HG03280 (cell line): ENCODE data around the gene L2HGDH.
"Not testable (repeated sequence)": the region's sequence is repeated elsewhere in the genome, so short reads cannot be mapped to it uniquely, and the experiment has no call there.

Experiments used
- ATAC-seq: cut with Tn5 transposase; IDR thresholded peaks from one replicate; pipeline ENCODE4 v1.9.1; 2021; ENCODE audit warnings: mild to moderate bottlenecking, moderate library complexity; ENCODE audit not compliant: unreplicated experiment

L2HGDH gene

DNA sequence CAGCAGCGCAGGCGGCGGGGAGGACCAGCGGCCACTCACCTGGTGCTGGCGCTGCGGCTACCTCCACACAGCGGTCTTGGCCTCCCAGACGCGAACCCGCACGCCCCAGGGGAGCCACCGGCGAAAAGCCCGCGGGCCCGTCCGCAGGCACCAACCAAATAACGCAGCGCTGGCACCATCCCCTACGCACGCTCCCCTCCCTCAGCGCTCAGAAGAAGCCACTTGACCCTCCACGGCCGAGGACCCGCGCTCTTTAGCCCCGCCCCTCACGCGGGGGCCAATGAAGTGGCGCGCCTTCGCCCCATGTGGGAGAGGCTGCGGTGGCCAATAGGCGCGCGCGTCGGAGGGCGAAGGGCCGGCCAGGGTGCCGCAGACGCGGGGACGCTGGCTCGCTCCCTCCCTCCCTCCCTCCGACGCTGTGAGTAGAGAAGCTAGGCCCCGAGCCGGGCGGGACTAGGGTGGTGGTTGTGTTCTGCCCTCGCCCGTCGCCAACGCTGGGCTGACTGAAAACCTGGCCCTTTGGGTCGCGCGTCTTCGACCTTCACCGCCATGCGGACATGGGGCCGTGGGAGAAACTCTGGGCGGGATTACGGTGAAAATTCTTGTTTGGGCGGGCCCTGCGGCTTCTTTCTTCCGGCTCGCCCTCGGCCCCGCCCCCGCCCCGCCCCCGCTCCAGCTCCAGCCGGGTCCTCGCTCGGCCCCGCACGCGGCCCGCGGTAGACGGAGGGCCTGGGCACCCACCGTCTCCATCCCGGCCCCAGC is at the start of gene L2HGDH, which contains the start of gene DMAC2L:
TSS of gene L2HGDH (minus strand) at position 258 of the 762 bp plus-strand sequence. CDS start at position 179, 79 bp downstream.
TSS of gene DMAC2L (plus strand) at position 353 of the 762 bp plus-strand sequence. CDS start 9,164 bp downstream, outside the sequence.
- peak; percentile 95 for ATAC-seq

DNA sequence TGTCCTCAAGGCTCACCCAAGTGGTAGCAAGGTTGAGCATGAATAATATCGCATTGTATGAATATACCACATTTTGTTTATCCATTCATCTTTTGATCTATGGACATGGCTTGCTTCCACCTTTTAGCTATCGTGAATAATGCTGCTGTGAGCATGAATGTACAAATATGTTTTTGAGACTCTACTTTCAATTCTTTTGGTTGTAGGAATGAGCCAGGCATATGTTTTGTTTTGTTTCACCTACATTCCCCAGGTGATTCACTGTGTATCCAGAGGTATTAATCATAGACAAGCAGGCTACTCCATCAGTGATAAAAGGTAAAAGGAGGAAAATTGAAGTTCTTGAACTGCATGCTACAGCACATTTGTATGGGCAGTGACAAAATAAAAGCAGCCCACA is 48.8 kb upstream of the L2HGDH start:
- ATAC-seq, result no peak

DNA sequence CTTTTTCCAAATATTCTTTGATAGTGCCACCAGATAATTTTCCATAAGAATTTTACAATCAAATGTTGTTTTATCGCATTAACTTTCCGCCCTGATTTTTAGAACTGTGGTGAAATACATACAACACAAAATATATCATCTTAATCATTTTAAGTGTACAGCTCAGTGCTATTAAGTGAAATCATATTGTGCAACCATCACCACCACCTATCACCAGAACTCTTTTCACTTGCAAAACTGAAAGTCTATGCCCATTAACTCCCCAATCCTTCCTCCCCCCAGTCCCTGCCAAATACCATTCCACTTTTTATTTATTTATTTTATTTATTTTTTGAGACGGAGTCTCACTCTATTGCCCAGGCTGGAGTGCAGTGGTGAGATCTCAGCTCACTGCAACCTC is 48.1 kb upstream of the L2HGDH start:
- no peak for ATAC-seq

GRCh38 chr14:50359631-50360030 is 47.6 kb upstream of the L2HGDH start:
- ATAC-seq, result no peak

GRCh38 chr14:50357753-50358395 is 45.8 kb upstream of the L2HGDH start:
- no peak for ATAC-seq

- ATAC-seq, result no peak
Observed at GRCh38 chr14:50357124-50357523, 45.1 kb upstream of the L2HGDH start.

DNA sequence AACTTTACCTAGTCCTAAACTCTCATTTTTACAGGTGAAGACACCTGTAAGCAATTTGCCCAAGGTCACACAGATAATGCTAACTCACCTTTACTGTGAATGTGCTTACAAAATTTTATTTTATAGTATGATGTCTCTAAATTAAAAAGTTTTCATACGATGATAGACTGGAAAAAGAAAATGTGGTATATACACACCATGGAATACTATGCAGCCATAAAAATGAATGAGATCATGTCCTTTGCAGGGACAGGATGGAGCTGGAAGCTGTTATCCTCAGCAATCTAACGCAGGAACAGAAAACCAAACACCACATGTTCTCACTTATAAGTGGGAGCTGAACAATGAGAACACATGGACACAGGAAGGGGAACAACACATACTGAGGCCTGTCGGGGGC is 44.3 kb upstream of the L2HGDH start:
- ATAC-seq, result not testable (repeated sequence)

DNA sequence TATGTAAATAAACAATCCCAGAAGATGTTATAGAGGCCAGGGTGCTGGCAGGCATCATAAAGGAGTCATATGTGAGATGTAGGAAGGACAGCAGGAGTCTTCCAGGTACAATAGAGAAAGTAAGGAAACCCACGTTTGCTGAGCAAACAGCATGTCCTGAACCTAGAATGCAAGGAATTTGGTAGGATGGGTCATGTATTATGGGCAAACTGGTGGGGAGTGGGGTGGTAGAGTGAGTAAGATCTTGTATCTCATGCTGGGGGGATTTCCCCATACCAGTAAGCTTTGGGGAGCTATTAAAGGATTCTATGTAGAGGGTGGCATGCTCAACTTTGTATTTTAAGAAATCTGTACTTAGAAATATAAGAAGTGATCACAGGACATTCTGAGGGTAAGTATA is 43.7 kb upstream of the L2HGDH start:
- ATAC-seq, result no peak

DNA sequence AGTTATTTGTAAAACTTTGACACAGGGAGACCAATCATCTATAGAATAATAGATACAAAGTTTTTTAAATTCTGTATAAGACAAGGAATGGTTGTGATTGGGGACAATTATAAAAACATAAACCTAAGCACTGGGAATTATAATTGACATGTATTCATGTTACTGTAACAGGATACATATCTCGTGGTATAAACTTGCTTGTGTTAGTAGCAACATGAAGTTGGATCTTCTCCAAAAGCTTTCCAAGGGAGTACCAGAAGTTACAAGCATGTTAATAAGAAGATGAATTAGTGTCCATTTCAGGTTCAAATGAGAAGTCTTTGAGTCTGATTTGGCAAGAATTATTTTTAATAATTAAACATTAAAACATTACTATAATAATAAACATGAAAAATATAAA is 42.5 kb upstream of the L2HGDH start:
- ATAC-seq, result no peak

GRCh38 chr14:50353126-50353525 is 41.1 kb upstream of the L2HGDH start:
- no peak for ATAC-seq

DNA sequence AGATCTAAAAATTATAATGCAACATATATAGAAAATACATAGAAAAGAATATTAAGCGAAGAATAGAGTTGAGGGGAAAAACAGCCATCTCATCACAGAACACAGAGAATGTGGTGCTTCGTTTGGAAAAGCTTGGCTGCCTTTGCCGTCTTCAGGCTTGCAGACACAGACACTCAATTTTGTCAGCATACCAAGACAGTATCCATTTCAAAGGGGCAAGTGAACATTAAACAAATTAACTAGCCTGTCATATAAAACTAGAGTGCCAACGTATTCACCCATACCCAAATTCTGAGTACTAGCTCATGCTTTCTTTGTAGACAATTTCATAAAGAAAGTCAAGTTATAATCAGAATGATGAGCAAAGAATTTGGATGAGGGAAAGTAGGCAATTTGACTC is 40.6 kb upstream of the L2HGDH start:
- ATAC-seq, result no peak

DNA sequence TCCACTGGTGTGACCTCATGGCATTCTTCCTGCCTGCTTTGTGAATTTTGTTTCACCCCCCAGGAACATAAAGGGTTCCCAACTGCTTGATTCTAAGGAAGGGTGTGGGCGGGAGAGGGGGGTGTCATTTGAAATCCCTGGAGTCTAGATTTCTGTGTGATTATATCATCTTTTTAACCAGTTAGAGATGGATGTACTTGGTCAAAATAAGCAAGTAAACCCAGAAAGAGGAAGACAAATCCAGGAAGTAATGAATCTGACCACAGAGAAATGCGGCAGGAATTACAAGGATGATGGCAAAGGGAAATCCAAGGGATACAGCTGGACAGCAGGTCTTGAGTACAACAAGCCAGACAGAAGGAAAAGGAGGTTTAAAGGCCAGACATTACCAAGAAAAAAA is 38.9 kb upstream of the L2HGDH start:
- no peak for ATAC-seq

DNA sequence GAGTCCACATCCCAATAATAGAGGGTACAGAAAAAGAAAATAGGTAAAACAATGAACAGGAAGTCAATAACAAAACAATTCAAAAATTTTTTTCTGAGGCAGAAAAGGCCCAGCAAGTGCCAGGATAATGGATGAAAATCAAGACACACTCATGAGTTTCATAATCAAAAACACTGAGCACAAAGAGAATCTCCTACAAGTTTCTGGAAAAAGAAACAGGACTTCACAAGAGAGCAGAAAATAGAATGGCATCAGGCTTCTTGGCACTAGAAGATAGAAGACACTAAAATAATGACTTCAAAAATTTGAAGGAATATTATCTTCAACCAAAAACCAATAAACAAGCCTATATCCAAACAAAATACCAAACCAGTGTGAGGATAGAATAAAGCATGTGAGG is 36.9 kb upstream of the L2HGDH start:
- no peak for ATAC-seq

DNA sequence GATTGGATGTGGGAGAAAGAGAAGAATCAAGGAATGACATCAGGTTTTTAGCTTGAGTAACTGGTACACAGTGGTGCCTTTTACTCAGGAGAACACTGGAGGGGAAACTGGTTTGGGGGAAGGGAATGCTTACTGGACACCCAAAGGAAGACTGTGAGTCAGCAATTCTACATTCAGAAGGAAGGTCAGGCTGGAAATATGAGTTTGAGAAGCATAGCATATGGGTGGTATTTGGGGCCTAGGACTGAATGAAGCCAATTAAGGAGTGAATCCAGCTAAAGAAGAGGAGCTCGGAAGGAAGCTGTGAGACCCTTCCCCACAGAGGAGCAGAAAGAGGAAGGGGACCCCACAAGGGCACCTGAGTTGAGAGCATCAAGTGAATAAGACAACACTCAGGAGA is 35.5 kb upstream of the L2HGDH start:
- no peak for ATAC-seq

- no peak for ATAC-seq
Observed at GRCh38 chr14:50345846-50346422, 33.9 kb upstream of the L2HGDH start.

GRCh38 chr14:50344876-50345563 is 33.0 kb upstream of the L2HGDH start:
- no peak for ATAC-seq

DNA sequence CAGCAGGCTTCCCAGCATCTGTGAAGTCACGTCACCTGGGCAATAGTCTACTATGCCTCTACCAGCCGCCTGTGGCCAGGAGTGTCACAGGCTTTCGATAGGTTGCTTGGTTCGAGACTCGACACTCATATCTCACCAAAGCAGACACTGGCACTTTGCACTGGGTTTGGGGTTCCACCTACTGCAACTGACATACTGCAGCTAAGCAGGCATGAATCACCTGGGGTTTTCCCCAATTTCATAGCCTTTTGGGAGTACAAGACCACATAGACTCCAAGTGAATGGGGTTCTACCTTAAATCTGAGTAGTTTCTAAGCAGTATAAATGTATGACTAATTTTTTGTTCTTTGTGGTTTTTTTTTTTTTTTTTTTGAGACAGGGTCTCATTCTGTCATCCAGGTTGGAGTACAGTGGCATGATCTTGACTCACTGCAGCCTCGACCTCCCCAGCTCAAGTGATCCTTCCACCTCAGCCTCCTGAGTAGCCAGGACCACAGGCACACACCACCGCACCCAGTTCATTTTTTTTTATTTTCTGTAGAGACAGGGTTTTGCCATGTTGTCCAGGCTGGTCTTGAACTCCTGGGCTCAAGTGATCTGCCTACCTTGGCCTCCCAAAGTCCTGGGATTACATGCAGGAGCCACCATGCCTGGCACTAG is 32.2 kb upstream of the L2HGDH start:
- ATAC-seq, result peak; percentile 80

GRCh38 chr14:50343434-50343833 is 31.4 kb upstream of the L2HGDH start:
- no peak for ATAC-seq

- no peak for ATAC-seq
Observed at GRCh38 chr14:50342221-50343078, 30.4 kb upstream of the L2HGDH start.

DNA sequence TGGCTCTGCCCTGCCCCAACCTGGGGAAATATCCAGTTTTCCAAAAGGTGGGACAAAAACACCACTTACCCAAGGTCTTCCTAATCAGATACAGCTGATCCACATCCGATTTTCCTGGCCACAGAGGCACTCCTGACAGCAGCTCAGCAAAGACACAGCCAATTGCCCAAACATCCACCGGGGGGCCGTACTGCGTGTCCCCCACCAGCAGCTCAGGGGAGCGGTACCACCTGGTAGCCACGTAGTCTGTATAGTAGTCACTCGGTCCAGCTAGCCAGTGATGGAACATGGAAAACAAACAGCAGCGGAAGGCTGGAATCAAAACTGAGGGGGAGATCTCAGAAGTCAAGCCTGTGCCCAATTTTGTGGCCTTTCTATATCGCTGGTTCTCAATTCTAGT is 28.9 kb upstream of the L2HGDH start:
- no peak for ATAC-seq
